Liver (tissue), 9 donors: Measurements from ENCODE around the gene TMEM164. TPM values are rescaled to one million over a fixed set of nuclear protein-coding genes. Genes with fewer than 3 reads are reported as not detected.

Source experiments
- DNase-seq: peaks from one replicate; pipeline ENCODE4 v3.0.0-alpha.2; 2017; ENCODE audit warnings: low spot score
- H3K27ac ChIP-seq, 2 donors: one replicate each; pipeline ENCODE4 v1.7.0; 2013; ENCODE audit warnings: inconsistent platforms in 2 of 2, low read length in 2 of 2, control low read depth in 1 of 2, low read depth in 1 of 2, mild to moderate bottlenecking in 1 of 2
- H3K27me3 ChIP-seq, 4 donors: one replicate each; pipeline versions ENCODE4 v1.6.1 to v1.7.0; 2013; ENCODE audit warnings: low read length in 3 of 4, inconsistent platforms in 1 of 4, mild to moderate bottlenecking in 1 of 4, moderate library complexity in 1 of 4; ENCODE audit not compliant: control insufficient read depth in 4 of 4, insufficient read depth in 4 of 4
- H3K36me3 ChIP-seq, 4 donors: one replicate each; pipeline versions ENCODE4 v1.6.1 to v1.7.0; 2013; ENCODE audit warnings: low read length in 3 of 4, mild to moderate bottlenecking in 3 of 4, low read depth in 1 of 4, moderate library complexity in 1 of 4; ENCODE audit not compliant: control insufficient read depth in 4 of 4, insufficient read depth in 3 of 4
- H3K4me1 ChIP-seq, 4 donors: one replicate each; pipeline versions ENCODE4 v1.6.1 to v1.7.0; 2013; ENCODE audit warnings: low read length in 3 of 4, mild to moderate bottlenecking in 3 of 4, moderate library complexity in 1 of 4; ENCODE audit not compliant: control insufficient read depth in 4 of 4, insufficient read depth in 4 of 4
- H3K4me3 ChIP-seq, 3 donors: one replicate each; pipeline versions ENCODE4 v1.6.1 to v1.7.0; 2013; ENCODE audit warnings: low read length in 3 of 3, control low read depth in 1 of 3, low read depth in 1 of 3, mild to moderate bottlenecking in 1 of 3
- H3K9ac ChIP-seq, 2 donors: one replicate each; pipeline ENCODE4 v1.7.0; 2013; ENCODE audit warnings: low read length in 2 of 2, mild to moderate bottlenecking in 2 of 2, moderate library complexity in 2 of 2, control low read depth in 1 of 2, low read depth in 1 of 2
- H3K9me3 ChIP-seq, 4 donors: one replicate each; pipeline versions ENCODE4 v1.6.1 to v1.7.0; 2013; ENCODE audit warnings: low read length in 3 of 4; ENCODE audit not compliant: control insufficient read depth in 4 of 4
- EGR1 ChIP-seq, 2 donors: IDR thresholded peaks; 2 replicates each; pipeline ENCODE4 v1.6.1; 2016 to 2018; ENCODE audit warnings: antibody characterized with exemption in 2 of 2, low read depth in 2 of 2
- FOXA1 ChIP-seq: IDR thresholded peaks from 2 replicates; pipeline ENCODE4 v1.6.1; 2016; ENCODE audit warnings: antibody characterized with exemption
- FOXA2 ChIP-seq: IDR thresholded peaks from 2 replicates; pipeline ENCODE4 v1.6.1; 2016; ENCODE audit warnings: antibody characterized with exemption
- GABPA ChIP-seq, 2 donors: IDR thresholded peaks in 1 of 2; conservative IDR thresholded peaks in 1 of 2; 2 replicates each; pipeline ENCODE4 v1.6.1; 2016; ENCODE audit warnings: antibody characterized with exemption in 2 of 2, mild to moderate bottlenecking in 1 of 2, moderate library complexity in 1 of 2
- HNF4A ChIP-seq, 2 donors: conservative IDR thresholded peaks; 2 replicates each; pipeline ENCODE4 v1.6.1; 2016; ENCODE audit warnings: antibody characterized with exemption in 2 of 2, mild to moderate bottlenecking in 2 of 2
- HNF4G ChIP-seq: IDR thresholded peaks from 2 replicates; pipeline ENCODE4 v1.6.1; 2016; ENCODE audit warnings: antibody characterized with exemption
- JUND ChIP-seq, 2 donors: IDR thresholded peaks; 2 replicates each; pipeline ENCODE4 v1.6.1; 2016; ENCODE audit warnings: antibody characterized with exemption in 2 of 2
- NR2F2 ChIP-seq: IDR thresholded peaks from 2 replicates; pipeline ENCODE4 v1.6.1; 2016; ENCODE audit warnings: antibody characterized with exemption
- RAD21 ChIP-seq, 2 donors: IDR thresholded peaks; 2 replicates each; pipeline ENCODE4 v1.6.1; 2016; ENCODE audit warnings: antibody characterized with exemption in 2 of 2, mild to moderate bottlenecking in 2 of 2
- RXRA ChIP-seq, 2 donors: IDR thresholded peaks; 2 replicates each; pipeline ENCODE4 v1.6.1; 2017 to 2018; ENCODE audit warnings: antibody characterized with exemption in 2 of 2, mild to moderate bottlenecking in 1 of 2
- SP1 ChIP-seq: IDR thresholded peaks from 2 replicates; pipeline ENCODE4 v1.6.1; 2018; ENCODE audit warnings: antibody characterized with exemption, mild to moderate bottlenecking
- TAF1 ChIP-seq: conservative IDR thresholded peaks from 2 replicates; pipeline ENCODE4 v1.6.1; 2016; ENCODE audit warnings: antibody characterized with exemption, mild to moderate bottlenecking
- YY1 ChIP-seq: IDR thresholded peaks from 2 replicates; pipeline ENCODE4 v1.6.1; 2016; ENCODE audit warnings: antibody characterized with exemption, mild to moderate bottlenecking
- WGBS: extraction: QIAGEN DNeasy Blood & Tissue Kit; methylation state at CpG from one replicate; pipeline ENCODE4 v1.1.7; 2013; 5-methylcytosine and 5-hydroxymethylcytosine counted together
- polyA plus RNA-seq, 2 donors: library from polyadenylated mRNA; stranded (reverse) in 1 of 2; unstranded in 1 of 2; fragments of 200-250 nt in 1 of 2; fragments of >200 nt in 1 of 2; fragmentation: Nextera tagmentation in 1 of 2; extraction: Ambion mirVana in 1 of 2; gene quantifications; one replicate each; pipeline versions ENCODE4 v1.2.1 to v1.2.3, GENCODE V29; 2013 to 2015
- total RNA-seq, 2 donors: library from RNA; depleted of rRNA; stranded (reverse); fragments of >200 nt; gene quantifications; one replicate each; pipeline ENCODE4 v1.2.3, GENCODE V29; 2014
- TF ChIP-seq, protein P1 (sequence below): IDR thresholded peaks from 2 replicates; pipeline ENCODE4 v1.6.1; 2016; ENCODE audit warnings: antibody characterized with exemption
- TF ChIP-seq, protein P2 (sequence below): IDR thresholded peaks from 2 replicates; pipeline ENCODE4 v1.6.1; 2016; ENCODE audit warnings: antibody characterized with exemption
- TF ChIP-seq, protein P3 (sequence below): IDR thresholded peaks from 2 replicates; pipeline ENCODE4 v1.6.1; 2016; ENCODE audit warnings: antibody characterized with exemption
- TF ChIP-seq, protein P4 (sequence below): IDR thresholded peaks from 2 replicates; pipeline ENCODE4 v1.6.1; 2016; ENCODE audit warnings: antibody characterized with exemption, mild to moderate bottlenecking
- TF ChIP-seq, protein P5 (sequence below): fragments of 150-350 bp; IDR thresholded peaks from 2 replicates; pipeline ENCODE4 v1.5.1; 2017; ENCODE audit warnings: improper control_type of control experiment, low read depth, low read length; ENCODE audit not compliant: missing input control
- donor health status: healthy.
- donor health status: healthy.
- donor health status: healthy.
- donor health status: healthy.
- donor health status: healthy.

Gene TMEM164
- total and polyA plus RNA-seq, 4 donors: 0.40 to 8.5 (median 2.9) TPM

DNA sequence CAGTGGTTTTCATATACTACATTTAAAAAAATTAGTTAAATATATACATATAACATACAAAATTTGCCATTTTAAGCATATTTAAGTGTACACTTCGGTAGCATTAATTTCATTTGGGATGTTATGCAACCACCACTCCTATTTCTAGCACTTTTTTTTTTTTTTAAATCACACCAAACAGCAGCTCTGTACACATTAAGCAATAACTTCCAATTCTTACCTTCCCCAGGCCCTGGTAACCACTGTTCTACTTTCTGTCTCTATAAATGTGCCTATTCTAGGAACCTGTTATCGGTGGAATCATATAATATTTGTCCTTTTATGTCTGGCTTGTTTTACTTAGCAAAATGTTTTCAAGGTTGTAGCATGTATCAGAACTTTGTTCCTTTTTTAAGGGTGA lies 39.1 kb downstream of the TMEM164 start:
- no peak overlapping the region for H3K27ac ChIP-seq

DNA sequence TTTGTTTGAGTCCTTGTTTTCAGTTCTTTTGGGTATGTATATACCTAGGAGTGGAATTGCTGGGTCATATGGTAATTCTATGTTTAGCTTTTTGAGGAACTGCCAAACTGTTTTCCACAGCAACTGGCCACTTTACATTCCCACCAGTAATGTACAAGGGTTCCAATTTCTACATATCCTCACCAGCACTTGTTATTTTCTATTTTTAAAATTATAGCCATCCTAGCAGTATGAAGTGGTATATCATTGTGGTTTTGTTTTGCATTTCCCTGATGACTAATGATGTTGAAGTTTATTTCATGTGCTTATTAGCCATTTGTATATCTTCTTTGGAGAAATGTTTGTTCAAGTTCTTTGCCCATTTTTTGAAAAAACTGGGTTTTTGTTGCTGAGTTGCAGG lies 39.6 kb downstream of the TMEM164 start:
- Histone ChIP-seq H3K9me3 (no peaks in the 10 kb centered on the region), H3K27ac (no peak overlapping the region), H3K27me3 (no peaks in the 10 kb centered on the region), H3K9ac (no peak overlapping the region), H3K4me1 (peaks cover 0 to under 1% (median 0%) of the 10 kb centered on the region in 4 donors), H3K36me3 (no peaks in the 10 kb centered on the region), H3K4me3 (no peak overlapping the region)
- no peak for DNase-seq
- TF ChIP-seq NR2F2: no peak
- no peak for TF ChIP-seq FOXA2
- no peak for TF ChIP-seq JUND (IDR thresholded peaks at IDR 0.05)
- no peak for TF ChIP-seq HNF4G
- TF ChIP-seq, protein P1, sequence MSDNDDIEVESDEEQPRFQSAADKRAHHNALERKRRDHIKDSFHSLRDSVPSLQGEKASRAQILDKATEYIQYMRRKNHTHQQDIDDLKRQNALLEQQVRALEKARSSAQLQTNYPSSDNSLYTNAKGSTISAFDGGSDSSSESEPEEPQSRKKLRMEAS: no peak
- TF ChIP-seq, protein P2, sequence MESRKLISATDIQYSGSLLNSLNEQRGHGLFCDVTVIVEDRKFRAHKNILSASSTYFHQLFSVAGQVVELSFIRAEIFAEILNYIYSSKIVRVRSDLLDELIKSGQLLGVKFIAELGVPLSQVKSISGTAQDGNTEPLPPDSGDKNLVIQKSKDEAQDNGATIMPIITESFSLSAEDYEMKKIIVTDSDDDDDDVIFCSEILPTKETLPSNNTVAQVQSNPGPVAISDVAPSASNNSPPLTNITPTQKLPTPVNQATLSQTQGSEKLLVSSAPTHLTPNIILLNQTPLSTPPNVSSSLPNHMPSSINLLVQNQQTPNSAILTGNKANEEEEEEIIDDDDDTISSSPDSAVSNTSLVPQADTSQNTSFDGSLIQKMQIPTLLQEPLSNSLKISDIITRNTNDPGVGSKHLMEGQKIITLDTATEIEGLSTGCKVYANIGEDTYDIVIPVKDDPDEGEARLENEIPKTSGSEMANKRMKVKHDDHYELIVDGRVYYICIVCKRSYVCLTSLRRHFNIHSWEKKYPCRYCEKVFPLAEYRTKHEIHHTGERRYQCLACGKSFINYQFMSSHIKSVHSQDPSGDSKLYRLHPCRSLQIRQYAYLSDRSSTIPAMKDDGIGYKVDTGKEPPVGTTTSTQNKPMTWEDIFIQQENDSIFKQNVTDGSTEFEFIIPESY: no peak
- TF ChIP-seq GABPA (IDR thresholded peaks at IDR 0.05 in 1 of 2, conservative IDR thresholded peaks at IDR 0.05 in 1 of 2): no peak
- TF ChIP-seq RXRA (IDR thresholded peaks at IDR 0.05): no peak

More for the DNA sequence above, 39.1 kb downstream of the TMEM164 start:
- no peak for TF ChIP-seq FOXA1
- TF ChIP-seq HNF4G: no peak
- TF ChIP-seq, protein P2: no peak
- no peak for TF ChIP-seq NR2F2
- TF ChIP-seq EGR1 (IDR thresholded peaks at IDR 0.05; ENCODE audit: low read depth in 2 of 2): no peak
- TF ChIP-seq, protein P1: no peak
- TF ChIP-seq GABPA (IDR thresholded peaks at IDR 0.05 in 1 of 2, conservative IDR thresholded peaks at IDR 0.05 in 1 of 2): no peak
- TF ChIP-seq TAF1: no peak
- TF ChIP-seq HNF4A (conservative IDR thresholded peaks at IDR 0.05): no peak
- TF ChIP-seq, protein P3, sequence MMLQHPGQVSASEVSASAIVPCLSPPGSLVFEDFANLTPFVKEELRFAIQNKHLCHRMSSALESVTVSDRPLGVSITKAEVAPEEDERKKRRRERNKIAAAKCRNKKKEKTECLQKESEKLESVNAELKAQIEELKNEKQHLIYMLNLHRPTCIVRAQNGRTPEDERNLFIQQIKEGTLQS: no peak
- no peak for TF ChIP-seq SP1
- no peak for TF ChIP-seq RXRA (IDR thresholded peaks at IDR 0.05)
- TF ChIP-seq JUND (IDR thresholded peaks at IDR 0.05): no peak
- TF ChIP-seq, protein P4, sequence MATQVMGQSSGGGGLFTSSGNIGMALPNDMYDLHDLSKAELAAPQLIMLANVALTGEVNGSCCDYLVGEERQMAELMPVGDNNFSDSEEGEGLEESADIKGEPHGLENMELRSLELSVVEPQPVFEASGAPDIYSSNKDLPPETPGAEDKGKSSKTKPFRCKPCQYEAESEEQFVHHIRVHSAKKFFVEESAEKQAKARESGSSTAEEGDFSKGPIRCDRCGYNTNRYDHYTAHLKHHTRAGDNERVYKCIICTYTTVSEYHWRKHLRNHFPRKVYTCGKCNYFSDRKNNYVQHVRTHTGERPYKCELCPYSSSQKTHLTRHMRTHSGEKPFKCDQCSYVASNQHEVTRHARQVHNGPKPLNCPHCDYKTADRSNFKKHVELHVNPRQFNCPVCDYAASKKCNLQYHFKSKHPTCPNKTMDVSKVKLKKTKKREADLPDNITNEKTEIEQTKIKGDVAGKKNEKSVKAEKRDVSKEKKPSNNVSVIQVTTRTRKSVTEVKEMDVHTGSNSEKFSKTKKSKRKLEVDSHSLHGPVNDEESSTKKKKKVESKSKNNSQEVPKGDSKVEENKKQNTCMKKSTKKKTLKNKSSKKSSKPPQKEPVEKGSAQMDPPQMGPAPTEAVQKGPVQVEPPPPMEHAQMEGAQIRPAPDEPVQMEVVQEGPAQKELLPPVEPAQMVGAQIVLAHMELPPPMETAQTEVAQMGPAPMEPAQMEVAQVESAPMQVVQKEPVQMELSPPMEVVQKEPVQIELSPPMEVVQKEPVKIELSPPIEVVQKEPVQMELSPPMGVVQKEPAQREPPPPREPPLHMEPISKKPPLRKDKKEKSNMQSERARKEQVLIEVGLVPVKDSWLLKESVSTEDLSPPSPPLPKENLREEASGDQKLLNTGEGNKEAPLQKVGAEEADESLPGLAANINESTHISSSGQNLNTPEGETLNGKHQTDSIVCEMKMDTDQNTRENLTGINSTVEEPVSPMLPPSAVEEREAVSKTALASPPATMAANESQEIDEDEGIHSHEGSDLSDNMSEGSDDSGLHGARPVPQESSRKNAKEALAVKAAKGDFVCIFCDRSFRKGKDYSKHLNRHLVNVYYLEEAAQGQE: no peak
- TF ChIP-seq FOXA2: no peak
- TF ChIP-seq, protein P5, sequence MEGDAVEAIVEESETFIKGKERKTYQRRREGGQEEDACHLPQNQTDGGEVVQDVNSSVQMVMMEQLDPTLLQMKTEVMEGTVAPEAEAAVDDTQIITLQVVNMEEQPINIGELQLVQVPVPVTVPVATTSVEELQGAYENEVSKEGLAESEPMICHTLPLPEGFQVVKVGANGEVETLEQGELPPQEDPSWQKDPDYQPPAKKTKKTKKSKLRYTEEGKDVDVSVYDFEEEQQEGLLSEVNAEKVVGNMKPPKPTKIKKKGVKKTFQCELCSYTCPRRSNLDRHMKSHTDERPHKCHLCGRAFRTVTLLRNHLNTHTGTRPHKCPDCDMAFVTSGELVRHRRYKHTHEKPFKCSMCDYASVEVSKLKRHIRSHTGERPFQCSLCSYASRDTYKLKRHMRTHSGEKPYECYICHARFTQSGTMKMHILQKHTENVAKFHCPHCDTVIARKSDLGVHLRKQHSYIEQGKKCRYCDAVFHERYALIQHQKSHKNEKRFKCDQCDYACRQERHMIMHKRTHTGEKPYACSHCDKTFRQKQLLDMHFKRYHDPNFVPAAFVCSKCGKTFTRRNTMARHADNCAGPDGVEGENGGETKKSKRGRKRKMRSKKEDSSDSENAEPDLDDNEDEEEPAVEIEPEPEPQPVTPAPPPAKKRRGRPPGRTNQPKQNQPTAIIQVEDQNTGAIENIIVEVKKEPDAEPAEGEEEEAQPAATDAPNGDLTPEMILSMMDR: no peak
- no peak for TF ChIP-seq YY1
- no peak for TF ChIP-seq RAD21 (IDR thresholded peaks at IDR 0.05)
- DNase-seq: no peak
- Histone ChIP-seq H3K4me3 (no peak overlapping the region), H3K9me3 (no peaks in the 10 kb centered on the region), H3K9ac (no peak overlapping the region), H3K36me3 (no peaks in the 10 kb centered on the region), H3K4me1 (peaks cover 0 to 2% (median 0%) of the 10 kb centered on the region in 4 donors), H3K27me3 (no peaks in the 10 kb centered on the region)
- 45% methylated on average over 2 of the region's 2 CpGs for WGBS
